ENCODE results near the gene CENPP. TPM values are rescaled to one million over a fixed set of nuclear protein-coding genes. Genes with fewer than 3 reads are reported as not detected.

Gene CENPP
- total RNA-seq: 10 to 100 TPM; 12.4 to 14.1 TPM

DNA sequence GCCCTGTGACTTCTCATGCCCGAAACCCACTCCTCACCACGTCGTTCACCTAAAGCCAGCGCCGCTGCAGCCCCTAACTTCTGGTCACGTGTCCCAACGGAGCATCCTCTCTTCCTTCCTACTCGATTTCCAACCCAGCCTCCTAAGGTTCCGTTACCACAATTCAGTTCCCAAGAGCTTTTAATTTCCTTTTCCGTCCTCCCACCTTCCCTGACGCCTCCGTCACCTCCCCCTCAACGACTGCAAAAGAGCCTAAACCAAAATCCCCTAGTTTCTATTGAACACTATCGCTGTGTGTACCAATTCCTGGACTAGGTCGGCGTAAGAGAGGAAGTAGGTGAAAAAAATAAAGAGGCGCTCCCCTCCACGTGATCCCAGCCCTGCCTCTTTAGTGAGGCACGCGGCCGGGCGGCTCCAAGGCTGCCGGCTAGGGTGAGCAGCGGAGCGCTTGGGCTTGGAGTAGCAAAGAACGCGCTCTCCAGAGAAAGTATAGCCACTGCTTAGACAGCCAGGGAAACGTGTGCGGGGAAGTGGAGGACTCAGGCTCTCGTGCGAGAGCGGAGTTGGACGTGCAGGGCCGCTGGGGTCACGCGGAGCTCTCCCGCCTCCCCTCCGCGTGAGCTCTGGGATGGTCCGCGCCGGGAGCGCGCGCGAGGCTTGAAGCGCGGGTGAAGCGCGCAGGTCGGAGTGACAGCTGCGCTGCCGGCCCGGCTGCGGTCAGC lies at the start of gene CENPP, which contains the start of gene NOL8:
Gene CENPP, plus strand, starts transcription at position 685 of the 722 bp plus-strand sequence.
Gene NOL8, minus strand, starts transcription at position 82 of the 722 bp plus-strand sequence. CDS start 1,189 bp downstream, outside the sequence.

DNA sequence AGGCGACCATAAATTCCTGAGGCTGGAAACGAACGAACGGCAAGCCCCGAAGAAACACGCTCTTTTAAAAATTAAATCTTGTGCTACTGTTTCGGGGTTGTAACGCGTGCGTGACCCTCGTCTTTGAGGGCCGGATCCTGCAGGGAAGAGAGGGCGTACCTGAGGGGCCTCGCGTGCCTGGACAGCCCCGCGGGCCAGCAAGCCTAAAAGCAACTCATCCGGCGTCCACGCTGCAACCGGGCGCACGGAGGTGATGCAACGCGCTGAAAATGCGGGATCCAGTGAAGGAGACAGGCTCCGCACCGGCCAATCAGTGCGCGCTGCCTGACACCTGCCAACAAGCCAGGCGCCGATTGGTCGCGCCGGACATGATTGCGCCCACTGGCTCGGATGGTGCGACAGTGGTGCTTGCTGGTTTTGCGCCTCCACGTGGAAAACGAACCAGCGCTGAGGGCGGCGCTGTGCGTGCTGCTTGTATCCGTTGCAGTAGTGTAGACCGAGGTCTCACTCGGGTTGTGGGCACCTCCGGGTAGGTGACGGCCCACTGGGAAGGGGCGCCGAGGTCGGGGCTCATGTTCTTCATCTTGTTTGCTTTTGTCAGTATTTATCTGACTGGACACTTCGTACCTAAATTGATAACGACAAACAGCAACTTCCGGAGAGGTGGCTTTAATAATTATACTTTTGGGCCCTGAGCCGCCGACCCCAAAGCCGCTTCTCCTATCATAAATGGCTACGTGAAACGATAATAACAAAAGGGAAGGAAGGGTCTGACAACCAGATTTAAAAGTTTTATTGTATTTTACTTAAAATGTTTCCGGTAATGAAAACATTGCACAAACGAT lies 32.1 kb upstream of the CENPP start, which contains the start of gene IARS1:
Gene IARS1, minus strand, starts transcription at position 246 of the 845 bp plus-strand sequence. CDS start 4,278 bp downstream, outside the sequence.

DNA sequence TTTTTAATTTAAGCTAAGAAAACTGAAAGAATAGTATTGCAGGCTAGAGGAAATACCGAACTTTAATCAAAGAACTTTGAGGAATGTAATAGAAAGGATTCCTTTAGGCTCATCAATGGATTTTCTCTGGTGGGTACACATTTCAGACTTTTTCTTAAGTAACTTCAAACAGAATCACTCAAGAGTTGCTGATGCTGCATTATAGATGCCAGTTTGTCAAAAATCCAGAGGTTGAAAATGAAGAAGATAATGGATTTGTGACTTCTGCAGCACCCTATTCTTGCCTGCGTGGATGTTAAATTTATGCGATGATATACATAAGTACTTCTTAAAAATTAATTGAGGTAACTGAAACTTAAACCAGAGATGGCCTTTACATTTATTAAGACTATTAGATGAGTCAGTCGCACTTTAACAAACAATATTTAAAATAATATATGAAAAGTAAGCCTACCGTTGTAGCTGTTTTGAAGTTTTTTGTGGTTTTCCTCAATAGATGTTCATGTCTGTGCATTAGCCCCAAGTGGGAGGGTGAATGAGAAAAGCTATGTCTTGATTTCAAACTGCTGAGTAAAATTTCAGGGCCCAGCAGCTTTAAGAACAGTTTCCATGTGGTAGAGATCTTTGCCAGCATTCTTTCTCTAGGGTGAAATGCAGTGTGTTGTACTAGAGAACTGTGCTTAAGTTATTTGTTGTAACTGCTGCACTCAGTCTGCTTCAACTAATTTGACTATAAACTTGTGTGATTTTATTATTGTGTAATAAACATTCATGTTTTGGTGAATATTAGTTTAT lies 78.5 kb downstream of the CENPP start, which contains the start of gene OGN:
Gene OGN, minus strand, starts transcription at position 537 of the 795 bp plus-strand sequence. CDS start 1,171 bp downstream, outside the sequence.

DNA sequence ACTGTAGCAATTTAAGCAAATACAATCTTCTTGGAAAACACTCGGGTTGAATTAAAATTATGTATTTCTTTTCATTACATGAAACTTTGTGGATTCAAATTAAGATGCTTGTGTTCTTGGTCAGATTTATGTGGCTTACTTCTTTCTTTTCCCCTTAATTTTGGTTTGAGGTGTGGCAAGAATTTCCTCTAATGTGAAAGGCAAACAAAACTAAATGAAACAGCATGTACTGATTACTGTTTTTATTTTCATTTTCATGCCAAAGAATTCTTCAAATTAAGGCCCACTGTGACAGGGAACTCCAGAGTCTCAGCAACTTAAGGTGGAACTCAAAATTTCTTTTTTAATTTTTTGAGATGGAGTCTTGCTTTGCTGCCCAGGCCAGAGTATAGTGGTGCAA lies 98.6 kb downstream of the CENPP start, which contains the start of gene OMD:
Gene OMD, minus strand, starts transcription at position 132 of the 400 bp plus-strand sequence. CDS start 6,913 bp downstream, outside the sequence.

GRCh38 chr9:92482329-92482728 lies 156.6 kb downstream of the CENPP start, which contains the start of gene ASPN:
TSS of gene ASPN (minus strand) at chr9:92482506.

GRCh38 chr9:92535940-92536850 lies 210.4 kb downstream of the CENPP start, which contains the start of gene ECM2:
TSS of gene ECM2 (minus strand) at chr9:92535990. CDS start at chr9:92522866, 13,124 bp downstream.

Small RNA genes within 50 kb of the gene (microRNA-seq; reads per million reads assigned to microRNA genes)
- gene MIR3651 (ENCODE audit: borderline microRNAs expressed, borderline replicate concordance): 2.7 reads per million, percentile 12 among the genes with 10 or more reads in this experiment
- gene MIR4670 (ENCODE audit: borderline microRNAs expressed, borderline replicate concordance): not detected

Other genes with a start within 250 kb of the CENPP start
- gene SPTLC1, start 210.5 kb upstream of the CENPP start, total RNA-seq: 10 to 100 TPM; 43.8 to 51.9 TPM
- 100 to 1,000 TPM; 113 to 115 TPM for gene IARS1, start 32.3 kb upstream of the CENPP start, total RNA-seq
- gene NOL8, start 603 bp upstream of the CENPP start, total RNA-seq: 10 to 100 TPM; 56.2 to 58.4 TPM
- not detected for gene OGN, start 78.6 kb downstream of the CENPP start, total RNA-seq
- gene OMD, start 98.5 kb downstream of the CENPP start, total RNA-seq: not detected
- not detected for gene ASPN, start 156.6 kb downstream of the CENPP start, total RNA-seq
- gene ECM2, start 210.0 kb downstream of the CENPP start, total RNA-seq: not detected

Data from activated naive CD4-positive, alpha-beta T cell treated with anti-CD3 and anti-CD28 coated beads, Interleukin-2, amount 10 ng/mL, durations not matched to agents 5 hours and 36 hours (primary cell).